GM21825 (cell line): Measurements from ENCODE around the gene EIF3I.

Experiments
- ATAC-seq: cut with Tn5 transposase; IDR thresholded peaks from one replicate; pipeline ENCODE4 v1.9.1; 2021; ENCODE audit warnings: mild to moderate bottlenecking, moderate library complexity; ENCODE audit not compliant: unreplicated experiment

EIF3I gene

DNA sequence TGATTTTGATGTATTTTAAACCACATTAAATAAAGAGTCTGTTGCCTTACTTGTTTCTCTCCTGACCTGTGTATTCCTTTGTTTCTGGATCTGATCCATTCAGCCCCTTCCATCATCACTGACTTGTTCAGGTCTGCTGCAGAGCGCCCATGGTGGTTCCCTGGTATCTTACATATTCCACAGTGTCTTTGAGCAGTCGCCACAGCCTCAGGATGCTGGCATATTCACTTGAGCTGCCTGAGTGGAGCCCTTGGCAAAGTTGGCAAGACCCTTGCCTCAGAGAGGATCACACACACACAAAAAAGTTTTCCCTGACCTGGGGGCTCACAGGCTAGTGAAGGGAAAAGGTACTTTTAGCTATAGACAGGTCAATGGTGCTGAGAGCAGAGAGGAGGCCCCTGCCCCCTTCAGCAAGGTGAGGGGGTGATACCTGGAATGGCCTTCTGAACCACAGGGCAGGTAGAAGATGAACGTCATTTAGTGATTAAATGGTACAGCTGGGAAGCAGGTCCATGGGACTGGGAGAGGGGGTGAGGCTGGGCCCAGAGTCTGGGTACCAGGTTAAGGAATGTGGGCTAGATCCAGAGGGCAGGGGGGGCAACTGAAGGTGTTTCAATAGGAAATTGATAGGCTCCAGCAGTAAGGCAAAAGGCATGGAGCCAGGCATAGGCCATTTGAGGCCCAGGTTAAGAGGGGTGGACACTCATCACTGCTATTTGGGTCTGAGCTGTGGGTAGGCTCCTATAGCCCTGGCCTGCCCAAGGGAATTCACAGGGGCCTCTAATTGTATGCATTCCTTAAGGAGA, 23.8 kb upstream of the EIF3I start:
- ATAC-seq: no peak

DNA sequence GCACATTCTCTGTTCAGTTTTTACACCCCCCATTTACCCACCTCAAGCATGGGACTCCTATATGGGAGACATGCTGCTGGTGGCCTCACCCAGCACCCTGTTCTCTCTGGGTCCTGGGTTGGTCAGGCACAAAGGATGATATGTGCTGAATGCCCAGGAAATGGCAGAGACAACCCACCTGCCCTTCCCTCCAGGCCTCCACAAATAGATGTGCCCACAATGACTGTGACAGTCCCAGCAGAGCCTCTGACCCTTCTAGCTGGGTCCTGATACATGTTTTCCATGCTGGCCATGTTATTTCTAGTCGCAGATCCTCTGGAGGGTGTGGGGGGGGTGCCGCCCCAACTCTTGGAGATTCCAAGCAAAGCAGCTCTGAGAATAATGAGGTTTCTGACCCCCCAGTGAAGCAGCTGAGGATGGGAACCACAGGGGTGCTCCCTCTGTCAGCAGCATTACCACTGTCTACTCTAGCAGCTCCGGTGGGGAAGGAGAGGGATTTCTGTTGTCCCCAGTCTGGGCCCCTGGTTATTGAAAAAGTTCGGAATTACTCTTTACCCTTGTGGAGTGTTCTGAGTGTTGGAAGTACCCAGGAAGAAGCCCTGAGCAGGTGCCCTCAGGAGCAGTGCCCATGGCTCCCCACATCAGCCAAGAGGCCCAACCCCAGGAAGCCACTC, 23.0 kb upstream of the EIF3I start:
- no peak for ATAC-seq

- ATAC-seq: no peak
Observed at GRCh38 chr1:32199717-32200072, 22.5 kb upstream of the EIF3I start.

DNA sequence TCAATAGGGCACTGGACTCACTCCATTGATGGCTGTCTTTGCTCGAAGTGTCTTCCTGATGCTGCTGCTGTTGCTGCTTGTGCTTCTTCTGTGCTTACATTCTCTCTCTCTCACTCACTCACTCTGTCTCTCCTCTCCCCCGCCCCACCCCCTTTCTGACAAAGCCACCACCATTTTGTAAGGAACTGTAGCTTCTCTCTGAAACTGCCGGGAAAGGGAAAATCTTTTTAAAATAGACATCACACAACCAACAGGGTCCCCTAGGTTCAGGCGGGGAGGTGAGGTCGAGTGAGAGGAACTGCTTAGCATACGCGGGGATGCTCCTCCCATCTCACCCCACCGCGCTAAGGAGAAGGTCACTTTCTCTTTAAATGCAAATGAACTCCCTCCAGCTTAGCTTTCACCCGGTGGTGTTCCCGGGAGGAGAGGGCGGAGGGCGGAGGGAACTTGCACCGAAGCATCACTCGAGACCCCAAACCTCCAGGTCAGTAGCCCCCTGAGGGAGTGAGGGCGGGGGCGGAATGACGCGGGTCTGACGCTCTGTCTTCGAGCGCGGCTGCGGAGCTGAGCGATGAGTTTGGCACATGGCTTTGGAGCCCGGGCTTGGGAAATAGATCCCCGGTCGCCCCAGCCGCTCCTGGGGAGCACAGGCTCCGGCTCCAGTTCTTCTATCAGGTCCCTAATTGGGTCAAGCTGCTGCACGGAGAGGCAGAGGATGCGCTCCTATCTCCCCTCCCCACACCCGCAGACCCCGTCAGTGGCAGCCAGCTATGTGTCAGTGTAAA, 21.8 kb upstream of the EIF3I start, which contains the start of gene CCDC28B:
TSS of gene CCDC28B (plus strand) at position 370 of the 785 bp plus-strand sequence. CDS start 1,341 bp downstream, outside the sequence.
- ATAC-seq: no peak

- ATAC-seq: peak; percentile 42
Observed at GRCh38 chr1:32201011-32201855, 21.0 kb upstream of the EIF3I start.

- no peak for ATAC-seq
Observed at GRCh38 chr1:32204943-32205361, 17.3 kb upstream of the EIF3I start.

- ATAC-seq: peak; percentile 37
Observed at GRCh38 chr1:32205401-32206370, 16.5 kb upstream of the EIF3I start, which contains the start of gene IQCC. IQCC (plus strand) TSS chr1:32205671; CDS start chr1:32205682, 11 bp downstream.

DNA sequence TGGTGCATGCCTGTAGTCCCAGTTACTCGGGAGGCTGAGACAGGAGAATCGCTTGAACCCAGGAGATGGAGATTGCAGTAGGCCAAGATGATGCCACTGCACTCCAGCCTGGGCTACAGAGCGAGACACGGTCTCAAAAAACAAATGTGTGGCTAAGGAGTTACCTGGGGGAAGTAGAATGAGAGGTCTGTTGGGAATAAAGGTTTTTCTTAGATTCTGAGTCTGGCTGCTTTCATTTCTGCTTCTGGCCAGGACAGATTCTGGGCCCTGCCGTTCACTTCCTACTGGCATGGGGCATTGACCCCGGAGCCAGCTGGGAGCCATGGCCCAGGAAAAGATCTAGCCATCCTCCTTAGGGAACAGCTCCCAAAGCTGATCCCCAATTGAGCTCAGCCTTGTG, 13.7 kb upstream of the EIF3I start:
- no peak for ATAC-seq

GRCh38 chr1:32208891-32209328, 13.3 kb upstream of the EIF3I start, which contains the start of gene DCDC2B:
DCDC2B (plus strand) TSS chr1:32209089; CDS start chr1:32209094, 5 bp downstream.
- no peak for ATAC-seq

DNA sequence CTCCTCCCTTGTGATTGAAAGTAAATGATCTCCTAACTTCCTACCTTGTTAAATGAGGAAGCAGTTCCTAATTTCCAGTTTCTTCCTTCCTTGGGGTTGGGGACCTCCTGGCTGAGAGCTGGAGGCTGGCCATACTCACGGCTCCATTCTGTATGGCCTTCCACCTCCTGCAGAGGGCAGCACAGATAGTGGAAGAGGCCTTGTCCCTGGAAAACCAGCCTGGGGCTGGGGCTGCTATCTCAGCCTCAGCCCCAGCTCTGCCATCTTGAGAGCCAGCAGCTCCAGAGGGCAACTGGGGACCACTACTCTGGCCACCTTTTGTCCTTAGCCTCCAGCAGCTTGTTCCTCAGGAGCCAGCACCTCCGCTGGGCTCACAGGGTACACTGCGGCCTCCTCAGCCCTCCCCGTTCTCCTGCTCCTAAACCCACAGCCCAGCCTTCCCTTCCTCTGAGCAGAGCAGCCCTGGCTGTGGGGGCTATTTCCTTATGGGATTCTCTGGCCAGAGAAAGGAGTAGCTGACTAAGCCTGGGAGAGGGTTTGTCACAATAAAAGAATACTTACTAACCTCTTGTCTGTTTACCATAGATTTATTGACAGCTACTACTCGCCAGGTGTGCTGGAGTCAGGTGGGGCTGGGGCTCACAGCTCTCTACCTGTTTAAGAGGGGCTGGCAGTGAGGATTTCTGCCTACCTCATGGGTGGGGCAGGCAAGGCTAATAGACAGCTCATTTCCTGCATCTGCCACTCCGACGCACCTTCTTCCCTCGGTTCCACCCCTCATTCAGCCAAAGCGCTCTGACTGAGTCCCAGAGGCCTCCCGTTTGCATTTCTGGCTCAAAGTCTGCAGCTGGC, 6.4 kb upstream of the EIF3I start:
- ATAC-seq: no peak

DNA sequence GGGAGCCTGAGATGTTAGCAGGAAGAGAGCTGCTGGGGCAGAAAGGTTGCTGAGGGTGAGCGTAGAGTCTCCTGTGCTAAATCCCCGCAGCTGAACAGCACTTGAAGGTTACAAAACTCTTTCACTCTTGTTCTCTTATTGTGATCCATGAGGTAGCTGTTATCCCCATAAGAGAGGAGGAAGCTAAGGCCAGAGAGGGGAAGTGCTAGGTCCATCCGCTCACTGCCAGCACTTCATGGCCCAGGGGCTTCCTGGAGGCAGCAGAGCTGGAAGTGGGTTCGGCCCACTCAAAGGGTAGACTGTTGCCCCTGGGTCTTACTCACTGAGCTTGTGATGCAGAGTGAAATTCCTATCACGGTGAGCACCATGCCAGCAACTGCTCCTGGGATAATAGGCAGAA, 5.6 kb upstream of the EIF3I start:
- no peak for ATAC-seq

- no peak for ATAC-seq
Observed at GRCh38 chr1:32219022-32219421, 3.2 kb upstream of the EIF3I start.

DNA sequence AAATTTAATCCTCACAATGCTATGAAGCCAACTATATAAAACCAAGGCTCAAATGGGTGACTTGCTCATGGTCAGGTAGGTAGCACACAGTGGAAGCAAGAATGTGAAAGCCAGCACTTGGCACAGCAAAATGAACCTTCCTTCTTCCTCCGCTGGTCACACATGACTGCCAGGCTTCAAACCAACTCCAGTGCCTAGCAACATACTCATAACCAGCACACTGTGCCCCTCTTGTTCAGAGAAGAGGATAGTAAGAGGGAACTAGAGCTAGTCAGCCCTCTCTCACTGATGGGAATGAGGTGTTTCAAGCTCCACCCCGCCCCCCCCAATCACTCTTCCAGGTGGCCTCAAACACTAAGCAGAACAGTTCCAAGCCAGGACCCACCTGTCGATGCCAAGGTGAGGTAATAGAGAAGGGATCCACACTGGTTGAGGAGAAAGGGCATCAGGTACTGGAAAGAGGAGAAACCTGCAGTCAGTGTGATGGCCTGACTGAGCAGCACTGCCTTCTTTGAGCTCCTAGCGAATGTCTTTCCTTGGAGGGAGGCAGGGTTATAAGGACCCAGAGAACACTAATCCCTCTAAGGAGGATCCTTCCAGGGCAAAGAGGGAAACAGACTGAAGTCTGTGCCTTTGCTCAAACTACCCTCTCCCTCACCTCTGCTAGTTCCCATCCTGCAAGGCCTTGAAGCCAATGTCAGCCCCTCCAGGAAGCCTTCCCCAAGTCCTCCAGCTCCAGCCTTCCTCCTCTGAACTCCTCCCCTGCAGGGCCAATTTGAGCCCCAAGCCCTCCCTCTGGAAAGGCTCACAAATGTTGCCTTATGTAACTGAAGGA, 1.2 kb upstream of the EIF3I start:
- no peak for ATAC-seq

- no peak for ATAC-seq
Observed at GRCh38 chr1:32221581-32221979, 627 bp upstream of the EIF3I start.

DNA sequence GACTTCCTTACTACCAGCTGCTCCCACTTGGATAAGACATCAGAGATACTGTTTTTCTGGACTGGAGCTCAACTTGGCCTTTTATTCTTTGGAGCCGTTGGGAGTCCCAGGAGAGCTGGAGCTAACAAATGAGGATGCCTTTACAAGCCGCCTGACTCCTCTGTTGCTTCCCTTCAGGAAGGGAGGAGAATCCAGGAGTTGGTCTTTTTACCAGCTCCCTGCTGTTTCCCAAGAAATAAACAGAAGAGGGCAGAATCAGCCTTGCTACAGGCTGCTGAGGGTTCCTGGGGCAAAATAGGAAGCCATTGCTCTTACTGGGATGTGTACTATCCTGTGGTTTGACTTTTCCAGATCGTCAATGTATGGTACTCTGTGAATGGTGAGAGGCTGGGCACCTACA, 1.5 kb downstream of the EIF3I start:
- no peak for ATAC-seq

- ATAC-seq: no peak
Observed at GRCh38 chr1:32224285-32224684, 2.1 kb downstream of the EIF3I start.

GRCh38 chr1:32228771-32229170, 6.6 kb downstream of the EIF3I start:
- no peak for ATAC-seq
